ENCODE results near the gene PDE10A. TPM values are rescaled to one million over a fixed set of nuclear protein-coding genes. Genes with fewer than 3 reads are reported as not detected.

Gene PDE10A
- total and polyA plus RNA-seq, 2 of the 8 experiments (the other 6 are each of a cell fraction or from before 2014, with no cell fraction given), result 1.1 to 2.4 TPM

DNA sequence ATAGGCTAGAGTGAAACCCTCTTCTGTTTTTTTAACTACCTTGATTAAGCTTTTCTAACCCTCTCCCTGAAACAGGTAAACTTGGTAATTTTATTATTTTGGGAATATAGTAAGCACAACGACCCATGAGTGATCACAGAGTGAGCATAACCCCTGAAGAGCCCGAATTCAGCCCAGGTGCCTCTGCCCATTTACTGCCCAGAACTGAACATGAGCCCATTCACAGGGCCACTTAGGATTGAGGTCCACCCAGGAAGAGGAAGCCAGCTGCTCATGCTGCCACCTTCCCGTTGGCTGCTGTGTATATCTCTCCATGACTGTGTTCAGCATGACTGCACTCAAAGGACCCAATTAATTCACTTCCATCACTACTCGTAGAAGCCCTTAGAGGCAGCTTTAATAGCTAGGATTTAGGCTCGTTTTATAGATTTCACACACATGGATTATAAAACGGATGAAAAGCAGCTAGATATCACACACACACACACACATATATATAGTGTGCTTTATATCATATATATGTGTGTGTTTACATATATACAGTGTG lies 8.3 kb upstream of the PDE10A start:
- H2BK20ac ChIP-seq (ENCODE audit: low read length), result no peak overlapping the region
- H2BK5ac ChIP-seq (ENCODE audit: low read depth, low read length), result no peak overlapping the region
- H2BK120ac ChIP-seq (replicated peaks; ENCODE audit: low read depth, low read length), result no peak overlapping the region
- H3K18ac ChIP-seq (ENCODE audit: extremely low read depth, low read length), result no peak overlapping the region
- H3K4me3 ChIP-seq (ENCODE audit: extremely low read depth in 1 of 4, insufficient read depth in 2 of 4, low read depth in 3 of 4, low read length in 4 of 4), result no peak overlapping the region
- no peaks in the 10 kb centered on the region for H3K79me2 ChIP-seq (ENCODE audit: control insufficient read depth in 1 of 2, insufficient read depth in 2 of 2, low read length in 2 of 2)
- no peak for FAIRE-seq
- H3K56ac ChIP-seq (replicated peaks; ENCODE audit: insufficient read length, low read depth, low read length), result no peak overlapping the region
- no peak overlapping the region for H2BK12ac ChIP-seq (ENCODE audit: low read depth, low read length)
- H3K14ac ChIP-seq (ENCODE audit: insufficient read length), result no peak overlapping the region
- no peak overlapping the region for H3K4me2 ChIP-seq (ENCODE audit: insufficient read depth in 1 of 2, low read depth in 2 of 2, low read length in 2 of 2)
- H3K27me3 ChIP-seq (replicated peaks in 1 of 4; ENCODE audit: control insufficient read depth in 3 of 4, extremely low read depth in 1 of 4, insufficient read depth in 3 of 4, low read length in 3 of 4), result peaks cover 0 to 8% (median 2%) of the 10 kb centered on the region in 4 experiments; a peak in 2 of 7 replicates
- H3K9ac ChIP-seq (replicated peaks in 1 of 4; ENCODE audit: extremely low read depth in 1 of 4, low read depth in 3 of 4, low read length in 3 of 4), result no peak overlapping the region
- H3K4me1 ChIP-seq (replicated peaks in 1 of 4; ENCODE audit: control insufficient read depth in 3 of 4, insufficient read depth in 4 of 4, low read length in 3 of 4), result peaks cover 0 to 9% (median 4%) of the 10 kb centered on the region in 4 experiments; a peak in 4 of 7 replicates
- H4K20me1 ChIP-seq (replicated peaks in 1 of 2; ENCODE audit: control insufficient read depth in 1 of 2, insufficient read depth in 2 of 2, low read length in 2 of 2), result no peaks in the 10 kb centered on the region
- ChIA-PET POLR2A (ENCODE audit: partially characterized antibody) (no interaction called here), CTCF (ENCODE audit: partially characterized antibody) (interaction anchor here (0.5 to 1.3 kb wide), 4 partner anchors 176 to 435 kb away, joined by 3 to 4 read pairs (median 3); no protein-coding TSS in a partner anchor)
- H2AFZ ChIP-seq (ENCODE audit: low read length), result no peak overlapping the region
- H4K8ac ChIP-seq (ENCODE audit: extremely low read depth, insufficient read depth, low read length), result no peak overlapping the region
- no peak overlapping the region for H3K4ac ChIP-seq (replicated peaks; ENCODE audit: insufficient read length, low read depth, low read length)
- no peak overlapping the region for H2AK5ac ChIP-seq (ENCODE audit: low read depth, low read length)
- H3K23me2 ChIP-seq (ENCODE audit: low read depth, low read length), result no peaks in the 10 kb centered on the region
- H3K9me3 ChIP-seq (ENCODE audit: insufficient read depth in 2 of 2, low read depth in 1 of 2, low read length in 1 of 2), result no peaks in the 10 kb centered on the region
- H3K79me1 ChIP-seq (ENCODE audit: low read depth, low read length), result no peaks in the 10 kb centered on the region
- H3K36me3 ChIP-seq (ENCODE audit: control insufficient read depth in 2 of 4, insufficient read depth in 4 of 4, low read length in 3 of 4), result no peaks in the 10 kb centered on the region
- no peak overlapping the region for H3K23ac ChIP-seq (ENCODE audit: insufficient read length)
- H2BK15ac ChIP-seq (ENCODE audit: low read length), result no peak overlapping the region
- no peak overlapping the region for H4K5ac ChIP-seq (ENCODE audit: insufficient read length, low read depth, low read length)
- TF ChIP-seq CREB1 (IDR thresholded peaks at IDR 0.05) (no peak), NANOG (IDR thresholded peaks at IDR 0.05; ENCODE audit: insufficient read depth, low read depth, low read length, poor library complexity, severe bottlenecking) (no peak), GABPA (IDR thresholded peaks at IDR 0.05; ENCODE audit: borderline replicate concordance, insufficient read depth, low read length) (no peak), SUZ12 (IDR thresholded peaks at IDR 0.05; ENCODE audit: low read length) (no peak), SIRT6 (IDR thresholded peaks at IDR 0.05; ENCODE audit: low read length) (no peak), POU5F1 (IDR thresholded peaks at IDR 0.05; ENCODE audit: low read depth, low read length) (no peak), TEAD4 (IDR thresholded peaks at IDR 0.05; ENCODE audit: low read depth, low read length) (no peak), SP4 (IDR thresholded peaks at IDR 0.05; ENCODE audit: low read length) (no peak), CBX5 (IDR thresholded peaks at IDR 0.05; ENCODE audit: low read depth, low read length) (no peak)
- TF ChIP-seq, protein P1, sequence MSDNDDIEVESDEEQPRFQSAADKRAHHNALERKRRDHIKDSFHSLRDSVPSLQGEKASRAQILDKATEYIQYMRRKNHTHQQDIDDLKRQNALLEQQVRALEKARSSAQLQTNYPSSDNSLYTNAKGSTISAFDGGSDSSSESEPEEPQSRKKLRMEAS (IDR thresholded peaks at IDR 0.05), result no peak
- TF ChIP-seq, protein P2, sequence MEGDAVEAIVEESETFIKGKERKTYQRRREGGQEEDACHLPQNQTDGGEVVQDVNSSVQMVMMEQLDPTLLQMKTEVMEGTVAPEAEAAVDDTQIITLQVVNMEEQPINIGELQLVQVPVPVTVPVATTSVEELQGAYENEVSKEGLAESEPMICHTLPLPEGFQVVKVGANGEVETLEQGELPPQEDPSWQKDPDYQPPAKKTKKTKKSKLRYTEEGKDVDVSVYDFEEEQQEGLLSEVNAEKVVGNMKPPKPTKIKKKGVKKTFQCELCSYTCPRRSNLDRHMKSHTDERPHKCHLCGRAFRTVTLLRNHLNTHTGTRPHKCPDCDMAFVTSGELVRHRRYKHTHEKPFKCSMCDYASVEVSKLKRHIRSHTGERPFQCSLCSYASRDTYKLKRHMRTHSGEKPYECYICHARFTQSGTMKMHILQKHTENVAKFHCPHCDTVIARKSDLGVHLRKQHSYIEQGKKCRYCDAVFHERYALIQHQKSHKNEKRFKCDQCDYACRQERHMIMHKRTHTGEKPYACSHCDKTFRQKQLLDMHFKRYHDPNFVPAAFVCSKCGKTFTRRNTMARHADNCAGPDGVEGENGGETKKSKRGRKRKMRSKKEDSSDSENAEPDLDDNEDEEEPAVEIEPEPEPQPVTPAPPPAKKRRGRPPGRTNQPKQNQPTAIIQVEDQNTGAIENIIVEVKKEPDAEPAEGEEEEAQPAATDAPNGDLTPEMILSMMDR (IDR thresholded peaks at IDR 0.05; ENCODE audit: control extremely low read depth in 1 of 3, insufficient read depth in 1 of 3, low read depth in 1 of 3, low read length in 3 of 3), result no peak
- WGBS, 2 experiments (ENCODE audit: extremely low coverage in 1 of 2, insufficient coverage in 1 of 2, insufficient read length in 1 of 2, insufficient replicate concordance in 2 of 2, low coverage in 1 of 2, low lambda C conversion rate in 2 of 2, missing lambda C conversion rate in 1 of 2), result 83% methylated on average over 6 of the region's 6 CpGs; no CpG with 5 or more reads in 1 of the 2 experiments
- no peak for DNase-seq (ENCODE audit: low read depth in 1 of 2, low spot score in 2 of 2)
- H3K27ac ChIP-seq (ENCODE audit: low read depth, low read length), result no peak overlapping the region
- H4K91ac ChIP-seq (replicated peaks; ENCODE audit: insufficient read length, low read length), result no peak overlapping the region
